ENCODE data around the gene SMAGP. TPM values are rescaled to one million over a fixed set of nuclear protein-coding genes. Genes with fewer than 3 reads are reported as not detected.

The SMAGP gene
- total RNA-seq, 6 experiments from 2014 or later: 30.0 to 43.5 (median 32.5) TPM

- no peak for DNase-seq
- H3K4me1 Mint-ChIP-seq (ENCODE audit: low read depth): 0 out of 2 replicates have a peak, but pooled peaks cover 3% of the 10 kb centered on the region
- TF ChIP-seq CTCF (IDR thresholded peaks at IDR 0.05): no peak
- H3K36me3 Mint-ChIP-seq (ENCODE audit: low read depth): no peaks in the 10 kb centered on the region
- H3K27ac Mint-ChIP-seq: no peak overlapping the region
- H3K27me3 Mint-ChIP-seq (ENCODE audit: insufficient read depth): peaks cover 3% of the 10 kb centered on the region
- H3K9me3 Mint-ChIP-seq: no peaks in the 10 kb centered on the region
- H3K4me3 Mint-ChIP-seq: no peak overlapping the region
These were observed 74.4 kb downstream of the SMAGP start for GRCh38 chr12:51195841-51196240.

Other genes with a start within 250 kb of the SMAGP start
- 10 to 100 TPM; 32.0 to 37.4 (median 34.0) TPM for gene SLC11A2, start 244.0 kb downstream of the SMAGP start, total RNA-seq (2021; fragmentation: NEBNext Ultra II Directional; extraction: Animal tissue kit (Norgen Biotek cat#: 25700))
- 10 to 100 TPM; 19.6 to 27.6 (median 25.2) TPM for gene LETMD1, start 222.1 kb downstream of the SMAGP start, total RNA-seq (2021; fragmentation: NEBNext Ultra II Directional; extraction: Animal tissue kit (Norgen Biotek cat#: 25700))
- 10 to 100 TPM; 21.2 to 28.6 (median 24.1) TPM for gene CSRNP2, start 186.8 kb downstream of the SMAGP start, total RNA-seq (2021; fragmentation: NEBNext Ultra II Directional; extraction: Animal tissue kit (Norgen Biotek cat#: 25700))
- 10 to 100 TPM; 23.6 to 26.5 (median 25.8) TPM for gene TFCP2, start 97.3 kb downstream of the SMAGP start, total RNA-seq (2021; fragmentation: NEBNext Ultra II Directional; extraction: Animal tissue kit (Norgen Biotek cat#: 25700))
- gene POU6F1, start 52.4 kb downstream of the SMAGP start, total RNA-seq (2021; fragmentation: NEBNext Ultra II Directional; extraction: Animal tissue kit (Norgen Biotek cat#: 25700)): 1 to 10 TPM; 3.6 to 5.8 (median 4.2) TPM
- gene DAZAP2, start 31.6 kb downstream of the SMAGP start, total RNA-seq (2021; fragmentation: NEBNext Ultra II Directional; extraction: Animal tissue kit (Norgen Biotek cat#: 25700)): 100 to 1,000 TPM in 4 of 6 experiments, 10 to 100 TPM in 2; 84.7 to 137 (median 117) TPM
- gene BIN2, start 53.8 kb upstream of the SMAGP start, total RNA-seq (2021; fragmentation: NEBNext Ultra II Directional; extraction: Animal tissue kit (Norgen Biotek cat#: 25700)): not detected
- not detected for gene CELA1, start 76.3 kb upstream of the SMAGP start, total RNA-seq (2021; fragmentation: NEBNext Ultra II Directional; extraction: Animal tissue kit (Norgen Biotek cat#: 25700))
- gene GALNT6, start 121.0 kb upstream of the SMAGP start, total RNA-seq (2021; fragmentation: NEBNext Ultra II Directional; extraction: Animal tissue kit (Norgen Biotek cat#: 25700)): 10 to 100 TPM; 68.2 to 93.9 (median 71.7) TPM
- gene SLC4A8, start 154.4 kb upstream of the SMAGP start, total RNA-seq (2021; fragmentation: NEBNext Ultra II Directional; extraction: Animal tissue kit (Norgen Biotek cat#: 25700)): 10 to 100 TPM; 10.2 to 21.9 (median 14.4) TPM

Measured in HFFc6 (cell line).